ENCODE data around the gene CRADD. TPM values are rescaled to one million over a fixed set of nuclear protein-coding genes. Genes with fewer than 3 reads are reported as not detected.

Gene CRADD
- total and polyA plus RNA-seq, 4 donors = 6.3 to 28.9 (median 16.6) TPM

- Histone ChIP-seq H3K4me1 (ENCODE audit: control insufficient read depth in 5 of 5, insufficient read depth in 5 of 5, low read length in 5 of 5) (peaks cover 6 to 41% (median 25%) of the 10 kb centered on the region in 5 donors), H3K9ac (ENCODE audit: insufficient read depth in 1 of 2, low read length in 2 of 2) (no peak overlapping the region), H3K9me3 (ENCODE audit: control insufficient read depth in 4 of 4, insufficient read depth in 3 of 4, low read length in 3 of 4) (no peaks in the 10 kb centered on the region), H3K27ac (ENCODE audit: low read depth in 1 of 2, low read length in 1 of 2) (no peak overlapping the region), H3K36me3 (ENCODE audit: control insufficient read depth in 4 of 4, insufficient read depth in 4 of 4, low read length in 4 of 4) (no peaks in the 10 kb centered on the region), H3K4me3 (no peak overlapping the region), H3K27me3 (ENCODE audit: control insufficient read depth in 3 of 3, insufficient read depth in 3 of 3, low read length in 2 of 3) (no peaks in the 10 kb centered on the region)
- ATAC-seq (ENCODE audit: insufficient read depth, low FRiP score) = no peak
- peak in 2 of 3 donors; percentile 42 to 68 for DNase-seq
- 95 to 98% methylated on average over 1 of the region's 1 CpG for WGBS, 2 donors
- TF ChIP-seq CTCF (IDR thresholded peaks at IDR 0.05; ENCODE audit: control extremely low read depth, extremely low read depth) = no peak
Observed at GRCh38 chr12:93782853-93783252, 105.7 kb downstream of the CRADD start.

- Histone ChIP-seq H3K36me3 (ENCODE audit: control insufficient read depth in 4 of 4, insufficient read depth in 4 of 4, low read length in 4 of 4) (no peaks in the 10 kb centered on the region), H3K9me3 (ENCODE audit: control insufficient read depth in 4 of 4, insufficient read depth in 3 of 4, low read length in 3 of 4) (no peaks in the 10 kb centered on the region), H3K27ac (ENCODE audit: low read depth in 1 of 2, low read length in 1 of 2) (peak overlapping the region; percentile 7 to 79), H3K9ac (ENCODE audit: insufficient read depth in 1 of 2, low read length in 2 of 2) (no peak overlapping the region), H3K4me1 (ENCODE audit: control insufficient read depth in 5 of 5, insufficient read depth in 5 of 5, low read length in 5 of 5) (peaks cover 6 to 35% (median 21%) of the 10 kb centered on the region in 5 donors), H3K4me3 (no peak overlapping the region), H3K27me3 (ENCODE audit: control insufficient read depth in 3 of 3, insufficient read depth in 3 of 3, low read length in 2 of 3) (no peaks in the 10 kb centered on the region)
- DNase-seq = no peak
- ATAC-seq (ENCODE audit: insufficient read depth, low FRiP score) = no peak
- TF ChIP-seq CTCF (IDR thresholded peaks at IDR 0.05; ENCODE audit: control extremely low read depth, extremely low read depth) = no peak
- 65 to 70% methylated on average over 9 of the region's 9 CpGs for WGBS, 2 donors
Observed at GRCh38 chr12:93783832-93784231, 106.7 kb downstream of the CRADD start.

GRCh38 chr12:93784339-93785086 lies 107.3 kb downstream of the CRADD start:
- peak; percentile 20 for ATAC-seq (ENCODE audit: insufficient read depth, low FRiP score)
- Histone ChIP-seq H3K9ac (ENCODE audit: insufficient read depth in 1 of 2, low read length in 2 of 2) (no peak overlapping the region), H3K9me3 (ENCODE audit: control insufficient read depth in 4 of 4, insufficient read depth in 3 of 4, low read length in 3 of 4) (no peaks in the 10 kb centered on the region), H3K4me3 (no peak overlapping the region), H3K27me3 (ENCODE audit: control insufficient read depth in 3 of 3, insufficient read depth in 3 of 3, low read length in 2 of 3) (no peaks in the 10 kb centered on the region), H3K36me3 (ENCODE audit: control insufficient read depth in 4 of 4, insufficient read depth in 4 of 4, low read length in 4 of 4) (no peaks in the 10 kb centered on the region), H3K4me1 (ENCODE audit: control insufficient read depth in 5 of 5, insufficient read depth in 5 of 5, low read length in 5 of 5) (peaks cover 6 to 33% (median 20%) of the 10 kb centered on the region in 5 donors), H3K27ac (ENCODE audit: low read depth in 1 of 2, low read length in 1 of 2) (peak overlapping the region; percentile 79 to 91)
- 39 to 40% methylated on average over 9 of the region's 9 CpGs for WGBS, 2 donors
- DNase-seq = peak in 1 of 3 donors; percentile 52
- no peak for TF ChIP-seq CTCF (IDR thresholded peaks at IDR 0.05; ENCODE audit: control extremely low read depth, extremely low read depth)

Data from lung (tissue), 12 donors.